NCI-H345 treated with DMSO at 0.1 percent for 48 hours (cell line): ENCODE data around the gene RBMS3.

Experiments used
- DNase-seq: peaks from one replicate; lab custom pipeline; 2025; ENCODE audit not compliant: unreplicated experiment; lab: John Stamatoyannopoulos, UW

RBMS3 gene

GRCh38 chr3:29608414-29609327 is 327.8 kb downstream of the RBMS3 start:
- DNase-seq, result no peak

GRCh38 chr3:29609328-29609811 is 328.5 kb downstream of the RBMS3 start:
- DNase-seq, result no peak

GRCh38 chr3:29610781-29611180 is 329.9 kb downstream of the RBMS3 start:
- DNase-seq, result no peak

- no peak for DNase-seq
Observed at GRCh38 chr3:29611252-29611651, 330.4 kb downstream of the RBMS3 start.

- no peak for DNase-seq
Observed at GRCh38 chr3:29612536-29612935, 331.7 kb downstream of the RBMS3 start.

GRCh38 chr3:29614954-29615353 is 334.1 kb downstream of the RBMS3 start:
- DNase-seq, result no peak

- DNase-seq, result no peak
Observed at GRCh38 chr3:29618395-29619282, 337.8 kb downstream of the RBMS3 start.

GRCh38 chr3:29619676-29620075 is 338.8 kb downstream of the RBMS3 start:
- DNase-seq, result no peak

GRCh38 chr3:29627136-29628117 is 346.6 kb downstream of the RBMS3 start:
- DNase-seq, result no peak

- DNase-seq, result no peak
Observed at GRCh38 chr3:29628795-29629194, 347.9 kb downstream of the RBMS3 start.

- DNase-seq, result no peak
Observed at GRCh38 chr3:29635888-29636287, 355.0 kb downstream of the RBMS3 start.

GRCh38 chr3:29637068-29637467 is 356.2 kb downstream of the RBMS3 start:
- no peak for DNase-seq

- no peak for DNase-seq
Observed at GRCh38 chr3:29639578-29640290, 358.9 kb downstream of the RBMS3 start.

- DNase-seq, result no peak
Observed at GRCh38 chr3:29642393-29643033, 361.6 kb downstream of the RBMS3 start.

GRCh38 chr3:29643034-29643425 is 362.2 kb downstream of the RBMS3 start:
- no peak for DNase-seq

GRCh38 chr3:29644261-29644660 is 363.4 kb downstream of the RBMS3 start:
- no peak for DNase-seq

GRCh38 chr3:29644956-29645636 is 364.2 kb downstream of the RBMS3 start:
- no peak for DNase-seq

- DNase-seq, result no peak
Observed at GRCh38 chr3:29646043-29646442, 365.2 kb downstream of the RBMS3 start.
